Hippocampal formation (tissue), 2 donors: ENCODE measurements around the gene BAHD1.
A peak's percentile ranks its signal among the peaks of the same experiment; 100 is the strongest.

ENCODE experiments used
- DNase-seq, 2 donors: peaks; one replicate each; lab custom pipeline; 2025; lab: John Stamatoyannopoulos, UW

BAHD1 gene

GRCh38 chr15:40498891-40499290 lies 58.1 kb downstream of the BAHD1 start:
- no peak for DNase-seq

GRCh38 chr15:40499931-40500330 lies 59.2 kb downstream of the BAHD1 start:
- no peak for DNase-seq

- DNase-seq: no peak
Measured at GRCh38 chr15:40500568-40501330, 60.0 kb downstream of the BAHD1 start.

- no peak for DNase-seq
Measured at GRCh38 chr15:40501487-40501886, 60.7 kb downstream of the BAHD1 start.

GRCh38 chr15:40506964-40507571 lies 66.3 kb downstream of the BAHD1 start:
- DNase-seq: peak; percentile 34 to 70

- DNase-seq: no peak
Measured at GRCh38 chr15:40508216-40508615, 67.5 kb downstream of the BAHD1 start.

GRCh38 chr15:40510201-40510600 lies 69.4 kb downstream of the BAHD1 start:
- DNase-seq: no peak

GRCh38 chr15:40511093-40511471 lies 70.3 kb downstream of the BAHD1 start:
- no peak for DNase-seq

GRCh38 chr15:40511472-40512133 lies 70.8 kb downstream of the BAHD1 start:
- DNase-seq: peak in 1 of 2 donors; percentile 9

GRCh38 chr15:40512440-40512839 lies 71.7 kb downstream of the BAHD1 start:
- DNase-seq: no peak

GRCh38 chr15:40513609-40514008 lies 72.9 kb downstream of the BAHD1 start:
- no peak for DNase-seq

- DNase-seq: no peak
Measured at GRCh38 chr15:40516322-40516721, 75.6 kb downstream of the BAHD1 start.
